K562 (cell line): Measurements from ENCODE around the gene KDM4C. TPM values are rescaled to one million over a fixed set of nuclear protein-coding genes. Genes with fewer than 3 reads are reported as not detected.

Experiments used
- ATAC-seq: fragments of 200-7000 bp; cut with Tn5 transposase; 3 replicates; pipeline ENCODE4 v1.9.1; 2020; ENCODE audit warnings: moderate library complexity
- BruUV-seq: library from RNA; stranded (reverse); fragments of 400-500 nt; replicated peaks from 2 replicates; lab custom pipeline; 2021; lab: Mats Ljungman, UMichigan
- CTCF ChIA-PET: fragments of 300-600 bp; formaldehyde crosslinking; extraction: SDS; loops from one replicate; lab custom pipeline; 2021; ENCODE audit warnings: low intra/inter-chr PET ratio; lab: Yijun Ruan, JAX
- POLR2A ChIA-PET: fragments of 300-600, 350-650 bp; sonication (Branson Sonifier 250); formaldehyde crosslinking; extraction: SDS; loops from one replicate; lab custom pipeline; 2021; ENCODE audit warnings: antibody characterized with exemption, inconsistent platforms; lab: Yijun Ruan, JAX
- DNase-seq, 4 experiments: peaks; one replicate each; pipeline versions ENCODE4 v3.0.0 to v3.0.0-alpha.2; 2011 to 2018; ENCODE audit warnings: low spot score in 3 of 4, mixed read lengths in 3 of 4; ENCODE audit errors: extremely low read depth in 1 of 4
- FAIRE-seq: peaks from 2 replicates; lab custom pipeline; 2011; peaks lifted over from hg19 to GRCh38; lab: Jason Lieb, UNC
- H2AFZ ChIP-seq: 2 replicates; pipeline ENCODE4 v1.6.0; 2011; ENCODE audit warnings: low read depth, low read length, control low read depth, inconsistent platforms
- H3K27ac ChIP-seq: fragments of 200-600 bp; 3 replicates; pipeline ENCODE4 v1.8.0; 2011; ENCODE audit warnings: low read depth, mild to moderate bottlenecking, control low read depth, inconsistent platforms, low read length, moderate library complexity, mixed read lengths; ENCODE audit errors: extremely low read depth
- H3K27me3 ChIP-seq, 2 experiments: fragments of 300-600 bp in 1 of 2; 2 replicates in 1 of 2; 3 replicates in 1 of 2; pipeline versions ENCODE4 v1.6.0 to v1.8.0; 2011; ENCODE audit warnings: inconsistent platforms in 2 of 2, low read length in 2 of 2, mild to moderate bottlenecking in 1 of 2, mixed read lengths in 1 of 2, moderate library complexity in 1 of 2; ENCODE audit not compliant: control insufficient read depth in 2 of 2, insufficient read depth in 2 of 2
- H3K36me3 ChIP-seq: fragments of 300-600 bp; 3 replicates; pipeline ENCODE4 v1.8.0; 2011; ENCODE audit warnings: mild to moderate bottlenecking, low read length, inconsistent platforms; ENCODE audit not compliant: control insufficient read depth, insufficient read depth
- H3K4me1 ChIP-seq, 2 experiments: fragments of 200-600 bp in 1 of 2; replicated peaks in 1 of 2; 2 replicates in 1 of 2; 3 replicates in 1 of 2; pipeline versions ENCODE4 v1.5.1 to v1.8.0; 2011; ENCODE audit warnings: inconsistent platforms in 2 of 2, low read length in 2 of 2, mild to moderate bottlenecking in 1 of 2, mixed read lengths in 1 of 2, moderate library complexity in 1 of 2; ENCODE audit not compliant: control insufficient read depth in 2 of 2, insufficient read depth in 2 of 2
- H3K4me2 ChIP-seq: 2 replicates; pipeline ENCODE4 v1.6.1; 2011; ENCODE audit warnings: low read length, control low read depth, inconsistent platforms, mixed read lengths; ENCODE audit not compliant: insufficient read depth
- H3K4me3 ChIP-seq: fragments of 200-600 bp; sonication (generic), shearing (Covaris generic); 2 replicates; pipeline ENCODE4 v1.5.1; 2016; ENCODE audit warnings: control low read depth, inconsistent platforms
- H3K79me2 ChIP-seq: fragments of 200-600 bp; 3 replicates; pipeline ENCODE4 v1.8.0; 2011; ENCODE audit warnings: low read length, inconsistent platforms; ENCODE audit not compliant: control insufficient read depth, insufficient read depth
- H3K9ac ChIP-seq, 2 experiments: 2 replicates each; pipeline versions ENCODE4 v1.6.0 to v1.6.1; 2011; ENCODE audit warnings: low read depth in 2 of 2, low read length in 2 of 2, control low read depth in 1 of 2, inconsistent platforms in 1 of 2, mild to moderate bottlenecking in 1 of 2, mixed read lengths in 1 of 2; ENCODE audit not compliant: insufficient read depth in 1 of 2
- H3K9me1 ChIP-seq: one replicate; pipeline ENCODE4 v1.6.0; 2011; ENCODE audit warnings: inconsistent platforms, mild to moderate bottlenecking, low read length, moderate library complexity; ENCODE audit not compliant: control insufficient read depth, insufficient read depth
- H3K9me3 ChIP-seq: replicated peaks from 2 replicates; pipeline ENCODE4 v1.5.1; 2011; ENCODE audit warnings: low read depth, low read length, inconsistent platforms; ENCODE audit not compliant: control insufficient read depth, insufficient read depth
- H4K20me1 ChIP-seq: replicated peaks from 2 replicates; pipeline ENCODE4 v1.6.1; 2011; ENCODE audit warnings: low read length, inconsistent platforms, mixed read lengths; ENCODE audit not compliant: control insufficient read depth, insufficient read depth
- ARID3B ChIP-seq: fragments of 250-450 bp; sonication (Bioruptor Pico); IDR thresholded peaks from 2 replicates; pipeline ENCODE4 v1.4.0; 2020; ENCODE audit warnings: borderline replicate concordance
- ARNT ChIP-seq, 2 experiments: fragments of 450-650 bp; IDR thresholded peaks; 2 replicates each; pipeline ENCODE4 v1.6.1; 2016; ENCODE audit warnings: mild to moderate bottlenecking in 1 of 2
- BACH1 ChIP-seq: fragments of 200-800 bp; sonication (Bioruptor generic); IDR thresholded peaks from 2 replicates; pipeline ENCODE4 v1.6.1; 2016; ENCODE audit warnings: missing genetic modification characterization, missing compliant biosample characterization
- BCL6 ChIP-seq: fragments of 250-450 bp; sonication (Bioruptor Pico); IDR thresholded peaks from 2 replicates; pipeline ENCODE4 v1.4.0; 2020
- CCAR2 ChIP-seq: fragments of 200-400 bp; formaldehyde crosslinking; IDR thresholded peaks from 2 replicates; pipeline ENCODE4 v1.6.1; 2017; ENCODE audit warnings: mild to moderate bottlenecking, low read depth, low read length
- CEBPZ ChIP-seq: fragments of 150-350 bp; IDR thresholded peaks from 2 replicates; pipeline ENCODE4 v1.6.1; 2014; ENCODE audit warnings: low read depth, mild to moderate bottlenecking, low read length, borderline replicate concordance
- HOXB6 ChIP-seq: fragments of 250-450 bp; sonication (Bioruptor Pico); IDR thresholded peaks from 2 replicates; pipeline ENCODE4 v1.5.1; 2022; ENCODE audit warnings: mild to moderate bottlenecking, borderline replicate concordance
- ILF3 ChIP-seq: fragments of 450-650 bp; IDR thresholded peaks from 2 replicates; pipeline ENCODE4 v1.6.1; 2018; ENCODE audit warnings: antibody characterized with exemption, mild to moderate bottlenecking, moderate library complexity, borderline replicate concordance
- MTA3 ChIP-seq: fragments of 450-650 bp; formaldehyde crosslinking; IDR thresholded peaks from 2 replicates; pipeline ENCODE4 v1.6.1; 2017; ENCODE audit warnings: mild to moderate bottlenecking, borderline replicate concordance
- NONO ChIP-seq, 2 experiments: fragments of 200-400 bp in 1 of 2; fragments of 450-650 bp in 1 of 2; formaldehyde crosslinking in 1 of 2; IDR thresholded peaks; 2 replicates each; pipeline ENCODE4 v1.6.1; 2017; ENCODE audit warnings: low read depth in 2 of 2, mild to moderate bottlenecking in 2 of 2, moderate library complexity in 2 of 2, low read length in 1 of 2
- POLR2A ChIP-seq: fragments of 450-650 bp; conservative IDR thresholded peaks from 2 replicates; pipeline ENCODE4 v1.6.1; 2016
- PTTG1 ChIP-seq: fragments of 450-650 bp; IDR thresholded peaks from 2 replicates; pipeline ENCODE4 v1.6.1; 2016; ENCODE audit warnings: low read depth, mild to moderate bottlenecking, missing genetic modification characterization, missing compliant biosample characterization
- SMARCC2 ChIP-seq: fragments of 450-650 bp; IDR thresholded peaks from 2 replicates; pipeline ENCODE4 v1.6.1; 2017; ENCODE audit warnings: antibody characterized with exemption, moderate library complexity, mild to moderate bottlenecking, low read depth
- ZFP1 ChIP-seq: fragments of 450-650 bp; formaldehyde crosslinking; IDR thresholded peaks from 2 replicates; pipeline ENCODE4 v1.4.0; 2020; ENCODE audit warnings: mild to moderate bottlenecking, mixed read lengths
- ZNF143 ChIP-seq: sonication (generic); formaldehyde crosslinking; IDR thresholded peaks from 2 replicates; pipeline ENCODE4 v1.9.0; 2022; ENCODE audit warnings: mild to moderate bottlenecking, missing genetic modification reagents
- WGBS: fragments of 100-300 bp; shearing (Covaris generic); methylation state at CpG from one replicate; pipeline ENCODE4 v1.1.6; 2016; ENCODE audit warnings: low coverage, mixed read lengths; ENCODE audit not compliant: insufficient coverage; ENCODE audit errors: missing lambda C conversion rate; 5-methylcytosine and 5-hydroxymethylcytosine counted together
- in situ Hi-C: fragments of 300-500 bp; cut with MboI; formaldehyde crosslinking; loops from 4 replicates; pipeline ENCODE4 v1.15.0; 2018; ENCODE audit warnings: inconsistent platforms, mixed read lengths
- intact Hi-C: fragments of 100-400 bp; cut with micrococcal nuclease; formaldehyde crosslinking; loops from 2 replicates; pipeline ENCODE4 v1.14.2; 2022
- polyA plus RNA-seq, 8 experiments: library from polyadenylated mRNA; depleted of rRNA in 4 of 8; stranded (reverse) in 5 of 8; unstranded in 3 of 8; fragments of >200 nt; fragmentation: Nextera tagmentation in 2 of 8; fragmentation: Illumina TruSeq in 1 of 8; extraction: Ambion mirVana in 2 of 8; extraction: Trizol in 1 of 8; gene quantifications; 2 replicates each; pipeline versions ENCODE4 v1.2.1 to v1.2.3, GENCODE V29; 2011 to 2014; ENCODE audit warnings: inconsistent platforms in 1 of 8, missing spikeins in 1 of 8
- total RNA-seq, 7 experiments: library from RNA; depleted of rRNA in 6 of 7; stranded (reverse); fragments of >200 nt in 6 of 7; fragmentation: Illumina TruSeq in 2 of 7; extraction: Trizol in 2 of 7; gene quantifications; 2 replicates each; pipeline versions ENCODE4 v1.2.1 to v1.2.3, GENCODE V29; 2011 to 2021; ENCODE audit warnings: low replicate concordance in 1 of 7
- TF ChIP-seq, protein P1 (sequence below): fragments of 250-450 bp; sonication (Bioruptor Pico); IDR thresholded peaks from 2 replicates; pipeline ENCODE4 v1.5.0; 2022; ENCODE audit warnings: mild to moderate bottlenecking

Gene KDM4C
- total and polyA plus RNA-seq, 9 of the 15 experiments (the other 6 are each of a cell fraction or from before 2014, with no cell fraction given), result 5.4 to 17.0 (median 12.6) TPM

DNA sequence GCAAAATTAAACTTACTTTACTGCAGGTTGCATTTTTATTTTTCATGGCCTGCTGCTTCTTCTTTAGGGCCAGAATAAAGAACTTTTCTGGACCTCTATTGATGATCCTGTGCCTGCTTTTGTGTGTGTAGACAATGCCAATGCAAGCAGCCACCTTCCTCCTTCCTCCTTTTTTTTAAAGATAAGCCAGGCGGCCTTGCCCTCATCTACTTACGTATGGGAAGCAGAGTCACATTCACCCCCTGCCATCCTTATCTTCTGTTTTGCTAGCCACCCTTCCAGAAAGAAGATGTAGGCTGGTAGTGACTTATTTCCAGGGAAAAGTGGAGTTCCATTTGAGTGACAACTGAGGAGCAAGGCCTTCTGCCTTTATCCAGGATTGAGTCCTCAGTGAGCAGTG, 122.9 kb downstream of the KDM4C start:
- no peaks in the 10 kb centered on the region; the same call in 2 of the 3 replicates for H3K79me2 ChIP-seq
- no peak for TF ChIP-seq PTTG1 (tag)
- TF ChIP-seq CEBPZ, result no peak
- TF ChIP-seq POLR2A, result no peak
- TF ChIP-seq BCL6, result no peak
- TF ChIP-seq ILF3, result no peak
- no peak for TF ChIP-seq NONO (IDR thresholded peaks at IDR 0.05; ENCODE audit: low read depth in 2 of 2, low read length in 1 of 2)
- no peak for TF ChIP-seq ZNF143
- no peak for TF ChIP-seq SMARCC2
- no peak for TF ChIP-seq CCAR2
- TF ChIP-seq HOXB6 (CRISPR knock-in tag), result no peak
- TF ChIP-seq MTA3, result no peak
- TF ChIP-seq ZFP1 (CRISPR knock-in tag), result no peak
- TF ChIP-seq, protein P1, sequence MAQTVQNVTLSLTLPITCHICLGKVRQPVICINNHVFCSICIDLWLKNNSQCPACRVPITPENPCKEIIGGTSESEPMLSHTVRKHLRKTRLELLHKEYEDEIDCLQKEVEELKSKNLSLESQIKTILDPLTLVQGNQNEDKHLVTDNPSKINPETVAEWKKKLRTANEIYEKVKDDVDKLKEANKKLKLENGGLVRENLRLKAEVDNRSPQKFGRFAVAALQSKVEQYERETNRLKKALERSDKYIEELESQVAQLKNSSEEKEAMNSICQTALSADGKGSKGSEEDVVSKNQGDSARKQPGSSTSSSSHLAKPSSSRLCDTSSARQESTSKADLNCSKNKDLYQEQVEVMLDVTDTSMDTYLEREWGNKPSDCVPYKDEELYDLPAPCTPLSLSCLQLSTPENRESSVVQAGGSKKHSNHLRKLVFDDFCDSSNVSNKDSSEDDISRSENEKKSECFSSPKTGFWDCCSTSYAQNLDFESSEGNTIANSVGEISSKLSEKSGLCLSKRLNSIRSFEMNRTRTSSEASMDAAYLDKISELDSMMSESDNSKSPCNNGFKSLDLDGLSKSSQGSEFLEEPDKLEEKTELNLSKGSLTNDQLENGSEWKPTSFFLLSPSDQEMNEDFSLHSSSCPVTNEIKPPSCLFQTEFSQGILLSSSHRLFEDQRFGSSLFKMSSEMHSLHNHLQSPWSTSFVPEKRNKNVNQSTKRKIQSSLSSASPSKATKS (CRISPR knock-in tag), result no peak
- TF ChIP-seq ARID3B (CRISPR knock-in tag), result no peak
- no peak for TF ChIP-seq ARNT (IDR thresholded peaks at IDR 0.05)
- no peak for TF ChIP-seq BACH1 (tag)

More for the DNA sequence above, 122.9 kb downstream of the KDM4C start:
- ATAC-seq (no peak), DNase-seq (no peak), FAIRE-seq (no peak)
- no peaks in the 10 kb centered on the region for H3K27me3 ChIP-seq
- 67% methylated on average over 2 of the region's 2 CpGs for WGBS
- no peak overlapping the region for H3K27ac ChIP-seq
- no peaks in the 10 kb centered on the region for H3K9me1 ChIP-seq
- in situ Hi-C loops (no loop called here), intact Hi-C loops (no loop called here)
- H2AFZ ChIP-seq, result no peak overlapping the region
- H4K20me1 ChIP-seq, result no peaks in the 10 kb centered on the region
- H3K9me3 ChIP-seq, result no peaks in the 10 kb centered on the region
- peaks cover 0 to 3% of the 10 kb centered on the region in 2 experiments; a peak in 3 of 5 replicates for H3K4me1 ChIP-seq
- POLR2A ChIA-PET, result no interaction called here
- BruUV-seq, result no TSS peak
- H3K9ac ChIP-seq, result no peak overlapping the region
- no peak overlapping the region for H3K4me2 ChIP-seq
- no peaks in the 10 kb centered on the region for H3K36me3 ChIP-seq
- H3K4me3 ChIP-seq, result no peak overlapping the region
- CTCF ChIA-PET, result no interaction called here
